T-helper 2 cell treated with Interferon-gamma antibody and Interleukin-4, amounts not matched to agents 100 ng/mL and 5 ng/mL, for 36 hours (primary cell): ENCODE measurements around the gene KCNMB4. TPM values are rescaled to one million over a fixed set of nuclear protein-coding genes. Genes with fewer than 3 reads are reported as not detected.

Experiments used
- intact Hi-C: fragments of 100-400 bp; cut with micrococcal nuclease; formaldehyde crosslinking; loops from one replicate; pipeline ENCODE4 v1.15.1; 2023
- total RNA-seq: library from RNA; stranded (reverse); gene quantifications from 2 replicates; pipeline ENCODE4 v1.2.3, GENCODE V29; 2022

Gene KCNMB4, protein sequence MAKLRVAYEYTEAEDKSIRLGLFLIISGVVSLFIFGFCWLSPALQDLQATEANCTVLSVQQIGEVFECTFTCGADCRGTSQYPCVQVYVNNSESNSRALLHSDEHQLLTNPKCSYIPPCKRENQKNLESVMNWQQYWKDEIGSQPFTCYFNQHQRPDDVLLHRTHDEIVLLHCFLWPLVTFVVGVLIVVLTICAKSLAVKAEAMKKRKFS
- total RNA-seq: 0.25 and 0.27 TPM in 2 replicates

DNA sequence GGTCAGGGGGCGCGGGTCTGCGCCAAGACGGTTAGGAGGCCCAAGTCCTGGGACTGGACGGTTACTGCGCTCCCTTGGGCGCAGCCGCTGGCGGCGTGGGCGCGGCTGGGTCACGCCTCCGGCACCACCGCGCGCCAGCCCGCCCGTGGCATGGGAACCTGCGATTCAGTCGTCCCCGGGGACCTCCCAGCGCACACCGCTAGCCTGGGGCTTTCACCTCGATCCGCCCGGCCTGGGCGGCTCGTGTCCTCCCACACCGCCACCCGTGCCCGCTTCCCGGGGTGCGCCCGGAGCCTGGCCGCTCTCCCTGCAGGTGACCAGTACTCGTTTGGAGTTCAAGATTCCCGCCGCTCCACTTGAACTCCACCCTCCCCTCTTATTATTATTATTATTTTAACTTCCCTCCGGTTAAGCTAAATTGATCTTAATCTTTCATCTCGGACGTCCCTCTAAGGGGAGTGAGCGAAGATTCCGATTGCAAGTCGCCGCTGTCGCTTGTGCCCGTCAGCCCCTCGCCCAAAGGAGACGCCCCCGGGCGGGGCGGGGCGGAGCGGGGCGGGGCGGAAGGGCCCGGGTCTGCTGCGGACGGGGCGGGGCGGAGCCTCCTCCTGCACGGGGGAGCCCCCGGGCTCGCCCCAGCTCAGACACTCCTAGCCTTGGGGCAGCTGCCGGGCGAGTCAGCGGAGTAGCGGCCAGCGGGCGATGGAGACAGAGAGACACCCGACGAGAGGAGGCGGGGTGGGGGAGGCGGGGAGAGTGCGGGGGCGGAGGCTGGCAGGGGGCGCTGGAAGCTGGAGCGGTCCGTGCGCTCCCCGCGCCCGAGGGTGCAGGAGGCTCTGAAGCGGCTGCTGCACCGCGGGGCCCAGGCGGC is at the start of gene KCNMB4:
Gene KCNMB4 (plus strand): TSS at position 643 of the 871 bp plus-strand sequence. CDS start 445 bp downstream, outside the sequence.
- intact Hi-C loops: loop anchor here (1.0 to 10.0 kb wide), 5 partner anchors 39 to 1479 kb away; partner anchors contain the start of genes CCT2, CNOT2 and RAB3IP

DNA sequence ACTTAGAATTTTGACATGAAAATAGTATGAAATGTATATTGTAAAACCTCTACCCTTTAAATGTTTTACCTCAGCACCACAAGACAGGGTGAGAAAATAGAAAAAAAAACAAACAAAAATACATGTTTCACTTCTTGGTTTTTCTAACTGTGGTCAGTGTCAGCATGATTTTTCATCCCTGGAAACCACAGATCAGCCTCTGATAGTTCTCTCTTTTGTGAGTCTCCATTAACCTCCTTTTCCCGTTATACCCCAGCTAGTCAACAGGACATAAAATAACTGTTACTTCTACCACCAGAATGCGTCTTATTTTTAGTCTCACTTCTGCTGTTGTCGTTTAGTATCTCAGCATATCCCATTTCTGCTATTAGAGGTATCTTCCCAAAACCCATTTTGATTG is 48.3 kb upstream of the KCNMB4 start:
- intact Hi-C loops: loop anchor here (5.0 kb wide), 1 partner anchor 75 kb away; the partner anchor contains the start of gene CNOT2

DNA sequence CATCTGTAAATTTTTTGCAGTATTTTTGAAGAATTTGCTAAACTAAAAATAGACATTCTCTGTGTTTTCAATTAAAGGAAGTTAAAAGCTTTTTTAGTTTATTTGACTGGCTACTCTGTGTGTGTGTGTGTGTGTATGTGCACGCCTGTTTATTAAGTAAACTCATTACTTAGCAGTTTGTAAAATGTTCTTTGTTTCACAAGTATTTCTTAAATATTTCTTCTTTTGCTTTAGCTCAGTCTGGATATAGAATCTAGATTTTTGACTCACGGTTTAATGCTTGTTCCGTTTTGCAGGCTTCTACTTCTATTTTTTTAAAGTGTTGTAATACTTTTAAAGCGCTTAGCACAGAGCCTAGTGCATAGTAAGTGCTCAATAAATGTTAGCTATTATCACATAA is 46.5 kb upstream of the KCNMB4 start:
- intact Hi-C loops: loop anchor here (5.0 kb wide), 1 partner anchor 77 kb away; the partner anchor contains the start of gene CNOT2

DNA sequence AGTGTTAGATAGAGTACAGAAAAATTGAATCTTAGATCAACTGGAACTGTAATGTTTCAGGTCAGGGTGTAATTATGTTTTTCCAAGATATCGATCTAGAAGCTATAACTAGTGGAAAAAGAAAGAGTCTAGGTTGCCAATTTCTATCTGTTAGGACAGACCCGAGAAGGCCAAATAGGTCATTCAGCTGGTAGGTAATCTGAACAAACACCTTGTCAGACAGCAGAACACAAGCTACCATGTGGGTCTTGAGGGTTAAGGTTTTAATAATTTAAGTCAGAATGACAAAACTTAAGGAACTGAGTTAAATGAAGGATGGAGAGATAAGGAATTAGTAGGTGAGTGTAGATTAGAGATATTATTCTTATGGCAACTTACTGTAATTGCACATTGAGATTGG is 44.9 kb upstream of the KCNMB4 start:
- intact Hi-C loops: no loop called here

DNA sequence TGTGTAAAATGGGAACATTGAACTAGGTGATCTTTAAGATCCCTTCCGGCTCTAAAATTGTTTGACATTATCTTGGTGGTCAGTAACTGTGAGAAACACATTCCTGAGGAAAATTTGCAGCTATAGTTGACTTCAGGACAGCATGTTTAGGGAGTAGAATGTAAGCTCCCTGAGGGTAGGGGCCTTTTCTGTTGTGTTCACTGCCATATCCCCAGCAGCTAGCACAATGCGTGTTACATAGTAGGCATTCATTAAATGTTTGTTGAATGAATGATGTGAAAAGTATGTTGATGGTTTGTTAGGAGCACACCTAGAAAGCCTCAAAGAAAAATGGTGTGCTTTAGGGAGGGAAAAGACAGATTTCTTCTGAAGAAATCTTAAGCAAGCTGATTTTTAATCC is 38.5 kb upstream of the KCNMB4 start:
- intact Hi-C loops: loop anchor here (5.0 kb wide), 1 partner anchor 40 kb away; the partner anchor contains the start of gene KCNMB4

DNA sequence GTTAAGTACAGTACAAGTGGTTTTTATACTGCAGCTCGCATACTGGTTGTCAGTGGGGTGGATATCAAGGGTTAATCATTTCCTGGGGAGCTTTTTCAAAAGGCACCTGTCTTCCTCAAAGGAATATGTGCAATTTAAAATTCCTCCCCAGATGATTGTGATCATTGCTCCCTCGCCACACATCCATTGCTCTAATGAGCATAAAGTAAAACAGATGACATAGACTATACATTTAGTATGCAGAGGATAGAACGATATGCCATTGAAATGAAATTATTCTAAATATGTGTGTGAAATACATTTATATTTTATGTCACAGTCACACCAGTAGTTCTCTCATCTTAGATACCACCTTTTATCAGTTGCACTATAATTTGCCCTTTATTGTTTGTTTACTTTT is 36.4 kb upstream of the KCNMB4 start:
- intact Hi-C loops: loop anchor here (5.0 kb wide), 1 partner anchor 38 kb away; the partner anchor contains the start of gene KCNMB4

DNA sequence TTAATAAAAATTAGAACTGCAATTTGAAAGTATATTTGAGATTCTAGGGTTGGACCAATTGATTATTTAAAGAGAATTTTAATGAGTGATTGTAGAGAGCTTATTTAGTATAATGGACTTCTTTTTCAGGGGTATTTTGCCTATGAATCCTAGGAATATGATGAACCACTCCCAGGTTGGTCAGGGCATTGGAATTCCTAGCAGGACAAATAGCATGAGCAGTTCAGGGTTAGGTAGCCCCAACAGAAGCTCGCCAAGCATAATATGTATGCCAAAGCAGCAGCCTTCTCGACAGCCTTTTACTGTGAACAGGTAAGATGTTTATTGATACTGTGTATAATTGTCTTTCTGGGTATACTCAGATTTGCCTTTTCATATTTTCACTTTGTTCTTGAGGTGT is 35.9 kb upstream of the KCNMB4 start:
- intact Hi-C loops: no loop called here

DNA sequence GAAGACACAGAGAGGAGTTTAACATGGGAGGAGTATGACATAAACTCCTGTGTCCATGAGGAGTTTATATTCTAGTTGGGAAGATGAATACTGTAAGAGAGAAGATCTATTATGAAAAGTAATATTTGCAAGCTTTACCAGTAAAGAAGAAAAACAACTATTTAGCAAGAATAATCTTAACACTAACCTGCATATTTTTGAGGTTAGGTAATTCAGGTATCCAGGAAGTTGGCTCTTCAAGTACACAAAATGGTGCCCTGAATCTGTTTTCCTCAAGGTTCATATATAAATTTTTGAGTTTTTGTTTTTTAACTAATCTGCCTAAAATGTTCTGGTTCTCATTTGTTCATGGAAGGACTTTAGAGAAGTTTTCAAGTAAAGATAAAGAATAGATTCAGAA is 33.9 kb upstream of the KCNMB4 start:
- intact Hi-C loops: no loop called here

DNA sequence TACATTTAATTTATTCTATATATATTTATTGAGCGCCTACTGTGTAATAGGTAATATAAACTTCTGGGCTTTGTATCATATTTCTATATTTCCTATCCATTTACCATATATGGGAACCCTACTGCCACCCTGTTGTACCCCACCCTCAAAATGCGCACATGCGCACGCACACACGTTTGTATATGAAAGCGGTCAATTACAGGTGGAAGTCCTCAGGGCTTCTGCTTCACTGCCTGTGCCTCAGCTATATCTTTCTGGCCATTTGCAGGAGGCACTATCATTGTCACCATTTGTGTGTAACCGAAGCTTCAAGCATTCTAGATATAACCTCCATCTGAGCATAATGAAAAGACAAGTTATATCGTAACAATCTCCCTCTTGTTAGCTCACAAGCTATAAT is 31.3 kb upstream of the KCNMB4 start:
- intact Hi-C loops: no loop called here

DNA sequence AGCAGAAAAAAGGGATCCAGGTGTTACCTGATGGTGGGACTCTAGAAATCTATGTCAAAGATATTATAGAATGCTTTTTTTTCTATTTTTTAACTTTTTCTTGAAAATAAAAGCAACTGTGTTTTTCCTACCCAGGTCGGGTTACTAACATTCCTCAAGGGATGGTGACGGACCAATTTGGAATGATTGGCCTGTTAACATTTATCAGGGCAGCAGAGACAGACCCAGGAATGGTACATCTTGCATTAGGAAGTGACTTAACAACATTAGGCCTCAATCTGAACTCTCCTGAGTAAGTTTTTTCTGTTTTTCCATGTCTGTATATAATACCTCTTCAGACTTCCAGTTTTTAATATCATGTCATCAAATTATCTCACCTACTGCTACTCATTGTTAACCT is 27.6 kb upstream of the KCNMB4 start:
- intact Hi-C loops: no loop called here

DNA sequence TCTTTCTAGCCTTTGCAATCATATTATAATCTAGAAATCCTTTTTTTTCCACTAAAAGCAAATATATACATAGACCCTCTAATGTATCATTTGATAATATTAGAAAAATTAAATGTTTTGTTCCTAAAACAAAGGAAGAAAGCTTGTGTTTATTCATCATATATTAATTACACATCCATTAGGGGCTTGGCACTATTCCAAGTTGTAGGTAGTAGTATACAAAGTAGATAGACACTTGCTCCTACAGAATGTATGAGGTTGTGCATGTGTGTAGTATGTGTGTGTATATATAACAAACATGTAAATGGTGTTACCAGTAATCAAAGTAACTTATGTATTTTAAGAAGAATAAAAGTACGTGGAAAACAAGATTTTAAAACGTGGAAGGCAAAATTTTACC is 15.0 kb upstream of the KCNMB4 start:
- intact Hi-C loops: no loop called here

DNA sequence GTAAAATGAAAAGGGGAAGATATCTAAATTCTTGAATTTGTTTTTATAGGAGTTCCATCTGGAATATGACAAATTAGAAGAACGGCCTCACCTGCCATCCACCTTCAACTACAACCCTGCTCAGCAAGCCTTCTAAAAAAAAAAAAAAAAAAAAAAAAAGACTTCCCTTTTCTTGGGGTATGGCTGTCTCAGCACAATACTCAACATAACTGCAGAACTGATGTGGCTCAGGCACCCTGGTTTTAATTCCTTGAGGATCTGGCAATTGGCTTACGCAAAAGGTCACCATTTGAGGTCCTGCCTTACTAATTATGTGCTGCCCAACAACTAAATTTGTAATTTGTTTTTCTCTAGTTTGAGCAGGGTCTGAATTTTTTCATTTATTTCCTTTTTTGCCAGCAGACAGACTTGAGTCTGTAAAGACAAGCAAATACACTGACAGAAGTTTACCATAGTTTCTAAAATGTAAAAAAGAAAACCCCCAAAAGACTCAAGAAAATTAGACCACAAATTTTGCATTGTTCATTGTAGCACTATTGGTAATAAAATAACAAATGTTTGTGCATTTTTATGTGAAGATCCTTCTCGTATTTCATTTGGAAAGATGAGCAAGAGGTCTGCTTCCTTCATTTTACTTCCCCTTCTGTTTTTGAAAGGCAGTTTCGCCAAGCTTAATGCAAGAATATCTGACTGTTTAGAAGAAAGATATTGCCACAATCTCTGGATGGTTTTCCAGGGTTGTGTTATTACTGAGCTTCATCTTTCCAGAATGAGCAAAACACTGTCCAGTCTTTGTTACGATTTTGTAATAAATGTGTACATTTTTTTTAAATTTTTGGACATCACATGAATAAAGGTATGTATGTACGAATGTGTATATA is 12.1 kb upstream of the KCNMB4 start:
- intact Hi-C loops: no loop called here

DNA sequence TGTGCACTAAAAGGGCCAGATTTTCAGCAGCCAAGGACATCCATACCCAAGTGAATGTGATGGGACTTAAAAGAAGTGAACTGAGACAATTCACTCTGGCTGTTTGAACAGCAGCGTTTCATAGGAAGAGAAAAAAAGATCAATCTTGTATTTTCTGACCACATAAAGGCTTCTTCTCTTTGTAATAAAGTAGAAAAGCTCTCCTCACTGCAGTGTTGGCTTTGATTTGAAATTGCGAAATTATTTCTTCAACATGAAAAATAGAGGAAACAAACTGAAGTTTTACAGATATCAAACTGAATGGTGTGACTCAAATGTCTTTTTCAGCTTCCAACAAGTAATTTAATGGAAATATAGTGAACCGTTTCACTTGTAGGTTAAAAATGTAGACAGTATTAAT is 11.3 kb upstream of the KCNMB4 start:
- intact Hi-C loops: no loop called here

DNA sequence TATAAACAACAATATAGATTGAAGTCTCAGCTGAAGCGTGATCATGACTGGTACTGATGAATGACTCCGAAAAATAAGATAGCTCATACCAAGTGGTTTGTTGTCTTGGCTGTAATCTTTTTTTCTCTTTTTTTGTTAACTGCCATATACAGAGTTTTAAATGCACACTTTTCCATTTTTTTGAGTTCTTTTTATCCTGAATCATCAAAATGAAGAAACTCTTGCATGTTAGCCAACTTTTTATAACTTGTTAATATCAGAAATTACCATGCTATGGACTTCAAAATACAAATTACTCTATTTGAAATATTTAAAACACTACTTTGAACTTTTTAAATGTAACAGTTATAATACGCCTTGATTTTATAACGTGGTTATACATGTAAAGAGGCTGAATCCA is 10.1 kb upstream of the KCNMB4 start:
- intact Hi-C loops: no loop called here

DNA sequence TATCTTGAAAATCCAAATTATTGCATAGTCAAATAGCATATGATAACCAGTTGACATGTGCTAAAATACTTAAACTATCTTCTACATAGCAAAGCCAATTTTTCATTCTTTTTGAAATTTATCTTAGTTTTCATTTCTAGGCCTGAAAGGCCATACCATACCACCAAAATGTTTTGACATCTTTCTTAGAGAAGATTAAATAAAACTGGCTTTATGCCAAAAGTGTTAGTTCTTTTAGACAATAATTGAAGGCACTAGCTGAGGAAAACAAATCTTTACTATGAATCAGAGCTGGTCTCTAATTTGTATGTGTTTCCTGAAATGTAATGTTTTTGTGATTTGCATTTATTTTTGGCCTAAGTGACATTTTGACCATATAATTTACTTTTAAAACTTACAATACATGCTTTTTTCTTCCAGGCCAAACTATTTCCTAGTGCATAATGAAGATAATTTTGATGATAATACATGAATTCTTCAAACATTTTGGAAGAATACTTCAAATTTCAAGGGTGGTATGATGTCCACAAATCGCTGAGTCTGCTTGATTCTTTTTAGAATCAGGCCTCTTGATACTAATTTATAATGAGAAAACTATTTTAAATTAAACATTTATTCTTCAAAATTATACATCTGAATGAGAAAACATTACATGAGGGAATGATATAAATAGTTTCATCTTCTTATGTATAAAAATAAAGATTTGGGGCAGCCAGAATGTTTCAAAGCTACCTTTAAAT is 6.5 kb upstream of the KCNMB4 start:
- intact Hi-C loops: loop anchor here (10.0 kb wide), 1 partner anchor 1485 kb away; no protein-coding TSS in a partner anchor

DNA sequence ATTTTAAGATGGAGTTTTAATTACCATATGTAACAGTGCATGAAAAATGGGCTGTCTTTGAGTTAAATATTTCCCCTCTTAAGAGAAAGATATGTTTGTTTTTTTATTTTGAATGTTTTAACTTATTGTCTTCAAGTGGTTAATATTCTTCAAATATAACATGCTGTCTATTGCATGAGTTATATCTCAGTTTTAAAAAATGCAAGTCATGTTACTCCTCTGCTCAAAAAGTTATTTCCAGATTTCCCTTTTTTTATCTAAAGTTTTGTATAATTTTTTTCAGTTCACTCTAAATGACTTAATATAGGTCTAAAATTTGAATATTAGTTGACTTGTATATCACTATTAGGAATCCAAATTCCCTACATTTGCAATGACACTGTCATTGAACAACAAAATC is 5.9 kb upstream of the KCNMB4 start:
- intact Hi-C loops: loop anchor here (10.0 kb wide), 1 partner anchor 1485 kb away; no protein-coding TSS in a partner anchor

DNA sequence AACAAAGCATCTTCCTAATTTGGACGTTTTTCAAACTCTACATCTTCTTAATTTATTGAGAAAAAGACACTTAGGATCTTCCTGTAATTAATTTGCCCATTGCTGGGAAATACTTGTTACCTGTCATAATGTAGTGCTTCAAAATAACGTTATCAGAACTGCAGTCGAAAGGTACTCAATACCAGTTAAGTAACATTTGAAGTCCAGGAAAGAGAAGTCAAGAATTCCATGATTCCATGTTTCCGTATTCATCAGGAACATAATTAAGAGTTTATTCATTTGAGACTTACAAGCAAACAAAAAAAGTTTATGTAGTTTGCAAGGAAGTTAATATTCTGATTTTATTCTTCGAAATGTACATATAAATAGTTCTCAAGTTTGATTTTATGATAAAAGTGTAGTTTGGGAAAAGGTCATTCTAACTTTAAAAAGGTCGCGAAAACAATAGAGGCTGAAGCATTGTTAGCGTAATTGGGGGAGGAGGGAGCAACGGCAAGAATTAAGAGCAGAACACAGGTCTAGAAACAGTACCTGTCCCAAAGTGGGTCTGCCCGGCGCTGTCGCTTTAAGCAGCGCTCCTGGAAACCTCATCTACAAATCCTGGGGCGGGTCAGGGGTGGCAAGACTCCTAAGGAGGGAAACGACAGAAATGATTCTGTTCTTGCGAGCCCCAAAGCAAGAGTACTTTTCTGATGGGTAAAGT is 1.2 kb upstream of the KCNMB4 start:
- intact Hi-C loops: loop anchor here (5.0 to 10.0 kb wide), 2 partner anchors 38 to 1480 kb away; no protein-coding TSS in a partner anchor

DNA sequence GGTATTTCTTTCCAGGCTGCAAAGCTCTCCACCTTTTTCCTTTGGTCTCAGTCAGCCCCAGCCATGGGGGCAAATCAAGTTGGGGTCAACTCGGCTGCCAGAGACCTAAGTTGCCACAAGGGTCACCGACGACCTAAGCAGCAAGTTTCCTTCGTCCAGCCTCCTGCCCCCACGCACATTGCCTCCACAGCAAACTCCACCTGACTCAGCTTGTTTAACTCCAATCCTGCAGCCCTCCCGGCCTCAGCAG is 767 bp upstream of the KCNMB4 start:
- intact Hi-C loops: loop anchor here (5.0 to 10.0 kb wide), 2 partner anchors 38 to 1479 kb away; no protein-coding TSS in a partner anchor

DNA sequence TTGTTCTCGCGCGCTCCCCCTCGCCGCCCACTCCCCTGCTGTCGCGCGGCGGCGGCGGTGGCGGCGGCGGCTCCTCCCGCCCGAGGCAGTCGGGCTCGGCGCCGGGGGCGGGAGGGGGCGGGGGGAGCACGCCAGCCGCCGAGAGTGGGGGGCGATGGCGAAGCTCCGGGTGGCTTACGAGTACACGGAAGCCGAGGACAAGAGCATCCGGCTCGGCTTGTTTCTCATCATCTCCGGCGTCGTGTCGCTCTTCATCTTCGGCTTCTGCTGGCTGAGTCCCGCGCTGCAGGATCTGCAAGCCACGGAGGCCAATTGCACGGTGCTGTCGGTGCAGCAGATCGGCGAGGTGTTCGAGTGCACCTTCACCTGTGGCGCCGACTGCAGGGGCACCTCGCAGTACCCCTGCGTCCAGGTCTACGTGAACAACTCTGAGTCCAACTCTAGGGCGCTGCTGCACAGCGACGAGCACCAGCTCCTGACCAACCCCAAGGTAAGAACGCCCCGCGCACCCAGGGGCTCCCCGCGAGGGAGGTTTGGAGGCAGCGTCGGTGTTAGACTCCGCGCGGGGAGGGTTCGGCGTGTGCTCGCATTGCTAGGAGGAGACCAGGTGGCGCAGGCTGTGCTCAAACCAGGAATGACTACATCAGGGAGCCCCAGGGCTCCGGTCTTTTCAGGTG is 629 bp downstream of the KCNMB4 start:
- intact Hi-C loops: loop anchor here (1.0 to 10.0 kb wide), 5 partner anchors 39 to 1478 kb away; partner anchors contain the start of genes CCT2, CNOT2 and RAB3IP
